Cardiac fibroblast (primary cell): Measurements from ENCODE around the gene COL5A1.

Experiments
- DNase-seq, 2 donors: peaks; one replicate each; pipeline versions ENCODE4 v3.0.0 to v3.0.0-alpha.2; 2010; ENCODE audit warnings: low read depth in 2 of 2
- H3K4me3 ChIP-seq, 2 donors: replicated peaks in 1 of 2; 1 replicate in 1 of 2; 2 replicates in 1 of 2; pipeline ENCODE4 v1.5.1; 2011; ENCODE audit warnings: low read depth in 2 of 2, low read length in 2 of 2, mild to moderate bottlenecking in 2 of 2, moderate library complexity in 1 of 2
- CTCF ChIP-seq: IDR thresholded peaks from one replicate; pipeline ENCODE4 v1.5.1; 2011; ENCODE audit warnings: low read depth, mild to moderate bottlenecking, low read length, inconsistent platforms

COL5A1 gene

DNA sequence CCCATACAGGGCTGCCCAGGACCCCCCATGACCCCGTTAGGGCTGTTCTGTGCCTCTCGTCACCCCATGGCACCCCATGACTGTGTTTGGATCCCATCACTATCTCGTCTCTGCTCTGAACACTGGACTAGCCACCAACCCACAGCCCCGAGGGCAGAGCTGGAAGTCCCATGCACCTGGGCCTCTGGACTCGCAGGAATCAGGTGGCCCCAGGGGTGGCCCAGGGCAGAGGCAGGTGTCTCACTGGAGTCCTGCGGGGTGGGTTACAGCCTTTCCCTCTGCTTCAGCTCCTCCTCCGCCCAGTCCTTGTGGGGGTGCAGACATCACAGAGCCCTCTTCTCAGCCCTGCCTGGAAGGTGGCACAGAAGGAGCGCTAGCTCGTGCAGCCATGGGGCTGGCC lies 79.7 kb downstream of the COL5A1 start:
- DNase-seq, result no peak
- no peak for TF ChIP-seq CTCF
- H3K4me3 ChIP-seq, result no peak overlapping the region

DNA sequence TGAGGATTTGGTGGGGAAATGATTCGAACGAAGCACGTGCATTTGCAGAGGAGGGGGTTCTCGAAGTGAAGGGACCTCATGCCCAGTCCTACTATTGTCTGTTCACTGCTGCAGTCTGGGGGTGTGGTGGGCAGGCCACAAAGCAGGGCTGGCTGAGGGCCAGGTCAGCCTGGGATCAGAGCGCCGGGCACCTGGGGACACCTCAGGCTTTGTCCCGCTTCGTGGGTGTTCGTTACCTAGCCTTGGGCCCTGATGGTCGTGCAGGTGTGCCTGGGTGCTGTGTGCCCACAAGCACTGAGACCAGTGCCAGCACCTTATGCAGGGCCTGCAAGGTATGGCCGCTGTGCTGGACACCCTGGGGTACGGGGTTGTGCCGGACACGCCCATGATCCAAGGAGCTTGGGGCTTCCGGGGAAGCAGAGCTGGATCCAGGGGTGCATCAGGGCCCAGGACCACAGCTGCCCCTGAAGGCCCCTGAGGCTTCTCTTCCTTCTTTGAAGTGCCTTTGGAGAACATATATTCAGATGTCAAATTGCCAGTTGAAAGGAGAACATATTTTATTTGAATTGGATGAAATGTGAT lies 80.6 kb downstream of the COL5A1 start:
- H3K4me3 ChIP-seq, result no peak overlapping the region
- TF ChIP-seq CTCF, result no peak
- DNase-seq, result no peak

DNA sequence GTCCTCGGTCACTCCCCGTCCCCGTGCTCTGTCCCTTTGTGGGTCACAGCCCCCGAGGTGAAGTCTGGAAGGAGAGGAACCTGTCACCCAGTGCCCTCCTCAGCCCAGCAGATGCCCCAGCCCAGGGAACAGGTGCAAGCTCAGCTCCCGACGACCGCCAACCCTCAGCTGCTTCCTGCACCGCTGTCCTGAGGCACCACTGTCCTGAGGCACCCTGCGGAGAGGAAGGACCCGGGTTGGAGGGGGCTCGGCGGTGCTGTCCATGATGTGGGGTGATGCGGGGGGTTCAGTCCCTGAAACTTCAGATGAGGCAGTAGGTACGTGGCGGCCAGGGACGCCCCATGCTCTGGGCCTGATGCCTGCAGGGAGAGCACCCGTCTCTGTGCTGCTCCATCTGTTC lies 81.4 kb downstream of the COL5A1 start:
- no peak for DNase-seq
- no peak for TF ChIP-seq CTCF
- H3K4me3 ChIP-seq, result no peak overlapping the region

GRCh38 chr9:134723491-134724190 lies 82.0 kb downstream of the COL5A1 start:
- DNase-seq, result no peak
- no peak for TF ChIP-seq CTCF
- no peak overlapping the region for H3K4me3 ChIP-seq

- TF ChIP-seq CTCF, result no peak
- H3K4me3 ChIP-seq, result no peak overlapping the region
- peak; percentile 32 to 70 for DNase-seq
These were observed 82.8 kb downstream of the COL5A1 start for GRCh38 chr9:134724202-134724911.

- no peak for TF ChIP-seq CTCF
- no peak overlapping the region for H3K4me3 ChIP-seq
- DNase-seq, result no peak
These were observed 83.5 kb downstream of the COL5A1 start for GRCh38 chr9:134724912-134725604.
